Lower lobe of right lung (tissue), 2 donors: Measurements from ENCODE around the gene AGAP5. TPM values are rescaled to one million over a fixed set of nuclear protein-coding genes. Genes with fewer than 3 reads are reported as not detected.
"Not testable (repeated sequence)": the region's sequence is repeated elsewhere in the genome, so short reads cannot be mapped to it uniquely, and the experiment has no call there.

Experiments used
- ATAC-seq, 2 donors: fragments of 200-7000 bp; cut with Tn5 transposase; one replicate each; pipeline ENCODE4 v1.9.1; 2020 to 2022; ENCODE audit warnings: mild to moderate bottlenecking in 2 of 2, moderate library complexity in 2 of 2
- DNase-seq: peaks from one replicate; pipeline ENCODE4 v3.0.0-alpha.2; 2020
- H3K27ac ChIP-seq: fragments of 200-600 bp; one replicate; pipeline ENCODE4 v1.8.0; 2022
- H3K27me3 ChIP-seq: fragments of 200-600 bp; one replicate; pipeline ENCODE4 v1.8.0; 2022; ENCODE audit warnings: low read depth
- H3K36me3 ChIP-seq: fragments of 200-600 bp; one replicate; pipeline ENCODE4 v1.8.0; 2022; ENCODE audit warnings: mild to moderate bottlenecking
- H3K4me1 ChIP-seq: fragments of 200-600 bp; one replicate; pipeline ENCODE4 v1.8.0; 2022
- H3K4me3 ChIP-seq: fragments of 200-600 bp; one replicate; pipeline ENCODE4 v1.8.0; 2022; ENCODE audit warnings: mild to moderate bottlenecking
- H3K9me3 ChIP-seq: fragments of 200-600 bp; one replicate; pipeline ENCODE4 v1.8.0; 2022
- intact Hi-C: fragments of 100-400 bp; cut with DNase I; formaldehyde crosslinking; loops from one replicate; pipeline ENCODE4 v1.11.0; 2022
- total RNA-seq: library from RNA; stranded (reverse); fragmentation: NEBNext Ultra II Directional; extraction: Animal tissue kit (Norgen Biotek cat#: 25700); gene quantifications from one replicate; pipeline ENCODE4 v1.2.1, GENCODE V29; 2021
- TF ChIP-seq, protein P1 (sequence below): fragments of 200-600 bp; IDR thresholded peaks from one replicate; pipeline ENCODE4 v1.8.0; 2022; ENCODE audit warnings: antibody characterized with exemption, mild to moderate bottlenecking
- donor health status: DM: no; HTN: yes; CAD: no; lungs with severe emphysema.

The AGAP5 gene
- total RNA-seq, 1 donor from 2014 or later, result 9.1 TPM

DNA sequence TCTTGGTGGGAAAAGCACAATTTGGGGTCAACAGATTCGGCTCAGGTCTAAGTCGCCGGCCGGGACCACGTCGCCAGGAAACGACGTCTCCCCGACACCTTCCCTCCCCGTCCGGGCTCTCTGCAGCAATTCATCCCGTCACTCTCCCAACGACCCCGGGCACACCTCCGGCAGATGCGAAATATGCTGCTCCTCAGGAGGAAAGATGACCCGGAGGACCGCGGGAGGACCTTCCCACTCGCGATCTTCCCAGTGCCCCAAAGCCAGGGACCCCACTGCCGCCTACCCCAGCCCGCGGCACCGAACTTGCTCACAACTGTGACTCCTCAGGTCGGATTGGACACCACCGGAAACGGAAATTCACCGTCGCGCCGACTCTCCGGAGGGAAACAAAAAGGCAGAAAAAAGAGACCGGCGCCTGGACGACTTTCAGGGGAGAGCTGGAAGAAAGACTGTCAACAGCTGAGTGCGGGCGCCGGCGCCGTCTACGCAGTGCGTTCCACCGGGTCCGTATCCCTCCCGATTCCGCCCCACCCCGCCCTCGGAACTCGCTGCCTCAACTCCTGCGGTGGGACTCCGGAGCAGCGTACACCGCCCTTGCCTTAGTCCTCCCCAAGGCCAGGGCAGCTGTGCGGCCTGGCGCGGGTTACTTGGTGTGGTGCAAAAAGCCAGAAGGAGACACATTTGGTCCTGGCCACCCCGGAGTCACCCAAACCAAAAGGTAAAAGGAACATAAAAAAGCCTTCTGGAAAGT, 32.4 kb upstream of the AGAP5 start:
- TF ChIP-seq, protein P1, sequence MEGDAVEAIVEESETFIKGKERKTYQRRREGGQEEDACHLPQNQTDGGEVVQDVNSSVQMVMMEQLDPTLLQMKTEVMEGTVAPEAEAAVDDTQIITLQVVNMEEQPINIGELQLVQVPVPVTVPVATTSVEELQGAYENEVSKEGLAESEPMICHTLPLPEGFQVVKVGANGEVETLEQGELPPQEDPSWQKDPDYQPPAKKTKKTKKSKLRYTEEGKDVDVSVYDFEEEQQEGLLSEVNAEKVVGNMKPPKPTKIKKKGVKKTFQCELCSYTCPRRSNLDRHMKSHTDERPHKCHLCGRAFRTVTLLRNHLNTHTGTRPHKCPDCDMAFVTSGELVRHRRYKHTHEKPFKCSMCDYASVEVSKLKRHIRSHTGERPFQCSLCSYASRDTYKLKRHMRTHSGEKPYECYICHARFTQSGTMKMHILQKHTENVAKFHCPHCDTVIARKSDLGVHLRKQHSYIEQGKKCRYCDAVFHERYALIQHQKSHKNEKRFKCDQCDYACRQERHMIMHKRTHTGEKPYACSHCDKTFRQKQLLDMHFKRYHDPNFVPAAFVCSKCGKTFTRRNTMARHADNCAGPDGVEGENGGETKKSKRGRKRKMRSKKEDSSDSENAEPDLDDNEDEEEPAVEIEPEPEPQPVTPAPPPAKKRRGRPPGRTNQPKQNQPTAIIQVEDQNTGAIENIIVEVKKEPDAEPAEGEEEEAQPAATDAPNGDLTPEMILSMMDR, result no peak
- Histone ChIP-seq H3K27me3 (no peaks in the 10 kb centered on the region), H3K27ac (peak overlapping the region; percentile 89), H3K36me3 (peaks cover 60% of the 10 kb centered on the region), H3K9me3 (no peaks in the 10 kb centered on the region), H3K4me1 (peaks cover 31% of the 10 kb centered on the region), H3K4me3 (peak overlapping the region; percentile 85)
- DNase-seq (peak; percentile 89), ATAC-seq (peak; percentile 93 to 97)
- intact Hi-C loops, result no loop called here

DNA sequence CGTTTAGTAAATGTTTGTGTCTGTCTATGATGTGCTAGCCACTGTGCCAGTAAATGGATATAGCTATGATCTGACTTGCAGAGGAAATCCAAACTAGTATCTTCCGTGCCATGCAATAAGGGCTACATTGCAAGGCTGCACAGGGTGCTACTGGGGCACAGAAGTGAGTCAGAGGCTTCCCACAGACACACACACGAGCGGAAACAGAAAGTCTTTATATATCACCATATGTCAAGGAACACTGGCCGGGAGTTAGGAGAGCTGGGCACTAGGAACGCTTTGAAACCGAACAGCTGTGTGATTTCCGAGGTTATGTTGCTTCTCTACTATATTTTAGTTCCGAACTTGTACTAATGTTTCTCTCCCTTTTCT, 31.9 kb upstream of the AGAP5 start:
- not testable (repeated sequence) for DNase-seq

DNA sequence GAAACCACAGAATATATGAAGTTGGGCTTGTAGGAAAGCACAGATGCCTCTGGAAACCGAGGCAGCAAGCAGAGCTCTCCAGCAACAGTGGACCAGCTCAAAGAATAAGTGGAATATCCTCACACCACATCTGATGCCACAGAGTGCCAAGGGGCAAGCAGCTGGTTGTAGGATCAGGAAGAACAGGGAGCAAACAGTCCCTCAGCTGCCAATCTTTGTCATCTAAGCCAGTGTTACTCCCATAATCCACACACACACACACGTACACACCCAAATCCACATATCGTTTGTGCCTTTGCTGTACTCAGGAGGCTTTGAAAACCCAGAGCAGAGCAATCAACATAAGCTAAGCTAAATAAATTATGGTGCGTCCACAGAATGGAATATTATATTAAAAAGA, 25.6 kb upstream of the AGAP5 start:
- no peaks in the 10 kb centered on the region for H3K9me3 ChIP-seq
- H3K27ac ChIP-seq, result no peak overlapping the region
- TF ChIP-seq, protein P1, result no peak
- H3K4me3 ChIP-seq, result no peak overlapping the region
- H3K27me3 ChIP-seq, result no peaks in the 10 kb centered on the region
- DNase-seq (no peak), ATAC-seq (no peak)
- H3K36me3 ChIP-seq, result peaks cover 95% of the 10 kb centered on the region
- H3K4me1 ChIP-seq, result no peaks in the 10 kb centered on the region
- intact Hi-C loops, result no loop called here

More for the DNA sequence above, 31.9 kb upstream of the AGAP5 start:
- Histone ChIP-seq H3K4me3 (peak overlapping the region; percentile 85), H3K27ac (peak overlapping the region; percentile 89), H3K4me1 (peaks cover 28% of the 10 kb centered on the region), H3K36me3 (peaks cover 64% of the 10 kb centered on the region)
- peak in 1 of 2 donors; percentile 23 for ATAC-seq
- intact Hi-C loops, H3K27me3 ChIP-seq, H3K9me3 ChIP-seq: not testable (repeated sequence)

DNA sequence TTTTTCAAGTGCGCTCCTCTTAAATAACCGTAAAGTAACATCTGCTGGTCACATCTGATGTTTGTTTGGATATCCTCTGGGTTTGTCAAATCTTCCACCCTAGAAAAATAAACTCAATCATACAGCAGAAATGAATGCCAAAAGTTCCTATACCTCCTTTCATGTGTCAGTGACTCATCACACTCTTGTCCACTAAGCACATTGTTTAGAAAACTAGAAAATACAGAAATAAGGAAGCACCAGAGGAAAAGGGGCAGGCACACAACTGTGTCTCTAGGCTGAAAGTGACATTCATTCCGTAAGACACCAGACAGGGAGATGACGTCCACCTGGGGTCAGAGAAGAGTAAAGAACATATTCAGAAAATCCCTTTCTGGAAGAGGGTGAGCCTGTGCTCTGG, 22.7 kb upstream of the AGAP5 start:
- H3K36me3 ChIP-seq, result peaks cover 96% of the 10 kb centered on the region
- intact Hi-C loops, result not testable (repeated sequence)

DNA sequence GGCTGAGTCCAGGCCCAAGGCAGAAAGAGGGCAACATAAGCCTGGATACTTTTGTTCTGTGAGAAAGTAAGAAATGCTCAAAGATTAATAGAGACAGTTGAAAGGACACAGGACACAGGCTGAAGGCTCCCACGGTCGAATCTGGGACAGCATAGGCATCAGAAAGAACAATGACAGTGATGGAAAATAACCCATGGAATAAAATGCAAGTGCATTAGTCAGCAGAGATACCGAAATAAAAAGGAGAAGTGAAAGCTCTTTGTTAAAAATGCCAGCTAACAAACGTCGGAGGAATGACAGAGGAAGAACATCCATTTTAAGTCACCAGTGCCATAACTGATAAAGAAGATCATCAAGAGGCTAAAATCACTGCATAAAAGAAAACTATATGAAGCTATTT, 19.6 kb upstream of the AGAP5 start:
- TF ChIP-seq, protein P1, result no peak
- intact Hi-C loops, result no loop called here
- Histone ChIP-seq H3K4me1 (no peaks in the 10 kb centered on the region), H3K9me3 (no peaks in the 10 kb centered on the region), H3K27me3 (no peaks in the 10 kb centered on the region), H3K27ac (peak overlapping the region; percentile 1), H3K4me3 (no peak overlapping the region), H3K36me3 (peaks cover 79% of the 10 kb centered on the region)
- ATAC-seq (no peak), DNase-seq (no peak)

More for the DNA sequence above, 22.7 kb upstream of the AGAP5 start:
- H3K27ac ChIP-seq, H3K4me3 ChIP-seq, ATAC-seq, H3K4me1 ChIP-seq, DNase-seq, H3K9me3 ChIP-seq, H3K27me3 ChIP-seq: not testable (repeated sequence)

DNA sequence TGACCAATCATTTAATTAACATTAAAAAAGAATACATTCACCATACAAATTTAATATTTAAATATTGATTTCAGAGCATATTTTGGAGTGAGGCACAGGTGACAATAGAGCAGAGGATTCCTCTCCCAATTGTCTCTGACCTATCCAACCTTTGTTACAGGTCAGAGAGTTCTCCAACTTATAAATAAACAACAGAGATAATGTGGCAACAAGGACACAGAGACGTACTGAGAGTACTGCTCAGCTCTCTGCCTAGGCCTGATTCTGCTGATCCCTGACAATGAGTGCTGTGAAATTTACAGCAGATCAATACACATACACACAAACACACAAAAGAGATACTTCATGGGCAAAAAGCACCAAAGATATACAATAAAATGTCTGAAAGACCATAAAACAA, 18.3 kb upstream of the AGAP5 start:
- no peaks in the 10 kb centered on the region for H3K27me3 ChIP-seq
- no peak for ATAC-seq
- H3K36me3 ChIP-seq, result peaks cover 75% of the 10 kb centered on the region
- H3K4me1 ChIP-seq, result no peaks in the 10 kb centered on the region
- DNase-seq, result no peak
- no peak overlapping the region for H3K27ac ChIP-seq
- intact Hi-C loops, result no loop called here
- no peaks in the 10 kb centered on the region for H3K9me3 ChIP-seq
- no peak overlapping the region for H3K4me3 ChIP-seq
- TF ChIP-seq, protein P1, result no peak

DNA sequence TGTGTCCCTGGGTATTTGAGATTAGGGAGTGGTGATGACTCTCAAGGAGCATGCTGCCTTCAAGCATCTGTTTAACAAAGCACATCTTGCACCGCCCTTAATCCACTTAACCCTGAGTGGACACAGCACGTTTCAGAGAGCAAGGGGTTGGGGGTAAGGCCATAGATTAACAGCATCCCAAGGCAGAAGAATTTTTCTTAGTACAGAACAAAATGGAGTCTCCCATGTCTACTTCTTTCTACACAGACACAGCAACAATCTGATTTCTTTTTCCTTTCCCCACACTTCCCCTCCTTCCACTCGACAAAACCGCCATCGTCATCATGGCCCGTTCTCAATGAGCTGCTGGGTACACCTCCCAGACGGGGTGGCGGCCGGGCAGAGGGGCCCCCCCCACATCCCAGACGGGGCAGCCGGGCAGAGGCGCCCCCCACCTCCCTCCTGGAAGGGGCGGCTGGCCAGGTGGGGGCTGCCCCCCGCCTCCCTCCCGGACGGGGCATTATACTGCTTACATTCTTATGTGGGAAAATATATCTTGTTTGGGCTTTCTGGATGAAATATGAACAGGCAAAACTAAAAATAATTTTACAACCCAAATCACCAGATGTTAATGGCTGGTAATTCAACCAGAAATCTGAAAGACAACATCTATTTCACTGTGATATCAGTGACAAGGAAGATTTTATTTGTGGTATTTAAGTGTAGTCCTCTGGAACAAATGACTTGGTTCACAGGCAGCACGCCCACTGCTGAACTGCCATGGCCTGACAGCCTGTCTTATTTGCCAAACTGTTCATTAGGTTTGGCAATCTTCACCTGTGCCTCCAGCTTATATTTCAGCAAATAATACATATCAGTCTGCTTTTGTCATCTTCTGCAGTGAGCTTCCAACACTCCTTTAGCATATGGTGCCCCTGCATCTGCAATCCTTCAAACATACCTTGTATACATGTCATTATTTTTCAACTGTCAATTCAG, 17.6 kb upstream of the AGAP5 start:
- H3K4me1 ChIP-seq, ATAC-seq, intact Hi-C loops, H3K9me3 ChIP-seq, DNase-seq, H3K27me3 ChIP-seq, H3K4me3 ChIP-seq, H3K27ac ChIP-seq: not testable (repeated sequence)
- H3K36me3 ChIP-seq, result peaks cover 68% of the 10 kb centered on the region

DNA sequence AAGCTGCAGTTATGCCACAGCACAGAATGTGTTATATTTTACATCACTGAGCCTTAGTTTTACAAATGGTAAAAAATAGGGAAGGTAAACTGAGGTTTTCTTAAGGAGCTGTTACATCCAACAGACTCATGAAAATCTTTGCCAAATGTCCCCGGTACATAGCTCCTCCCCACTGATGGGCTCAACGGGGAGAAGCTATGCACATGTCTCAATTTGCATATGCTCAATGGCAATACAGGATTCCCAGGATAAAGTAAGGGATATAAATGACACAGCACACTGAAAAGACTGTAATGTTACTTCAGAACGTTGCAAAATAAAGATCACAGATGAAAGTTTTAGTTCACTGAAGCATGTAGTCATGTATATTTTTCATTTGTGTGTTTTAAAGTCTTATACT, 16.6 kb upstream of the AGAP5 start:
- H3K9me3 ChIP-seq, H3K4me3 ChIP-seq, intact Hi-C loops, ATAC-seq, DNase-seq, H3K27me3 ChIP-seq, H3K4me1 ChIP-seq, H3K27ac ChIP-seq: not testable (repeated sequence)
- H3K36me3 ChIP-seq, result peaks cover 66% of the 10 kb centered on the region

DNA sequence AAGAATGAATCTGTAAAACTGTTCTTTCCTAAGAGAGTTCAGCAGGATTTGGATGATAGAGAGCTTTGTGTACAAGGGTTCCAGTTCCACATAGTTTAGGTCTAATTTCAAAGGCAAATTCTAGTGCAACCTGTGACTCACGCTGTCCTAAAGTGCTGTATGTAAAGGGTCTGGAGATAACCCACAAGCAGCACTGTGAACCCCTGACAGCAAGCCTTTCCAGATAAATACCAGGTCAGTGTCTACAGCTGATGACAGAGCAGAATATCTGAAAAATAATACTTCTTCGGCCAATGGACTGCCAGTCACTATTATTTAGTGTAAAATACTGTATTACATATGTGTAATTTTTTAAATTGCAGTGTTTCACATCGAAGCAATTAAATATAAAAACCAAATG, 16.0 kb upstream of the AGAP5 start:
- H3K4me1 ChIP-seq, DNase-seq, H3K27me3 ChIP-seq, intact Hi-C loops, H3K27ac ChIP-seq, H3K9me3 ChIP-seq, H3K4me3 ChIP-seq, ATAC-seq: not testable (repeated sequence)
- peaks cover 60% of the 10 kb centered on the region for H3K36me3 ChIP-seq
